ENCODE measurements around the gene PKD2. TPM values are rescaled to one million over a fixed set of nuclear protein-coding genes. Genes with fewer than 3 reads are reported as not detected.
"Not testable (repeated sequence)": the region's sequence is repeated elsewhere in the genome, so short reads cannot be mapped to it uniquely, and the experiment has no call there.

PKD2 gene
- polyA plus RNA-seq, 1 donor = 31.2 TPM

GRCh38 chr4:88021824-88022223 is 14.4 kb downstream of the PKD2 start:
- Histone ChIP-seq H3K4me1 (ENCODE audit: control insufficient read depth, insufficient read depth, low read length) (peaks cover 17% of the 10 kb centered on the region), H3K4me3 (ENCODE audit: low read length) (no peak overlapping the region), H3K9me3 (ENCODE audit: control insufficient read depth, low read depth, low read length) (peaks cover 6% of the 10 kb centered on the region), H3K27ac (ENCODE audit: low read length) (peak overlapping the region; percentile 36), H3K27me3 (ENCODE audit: control insufficient read depth, insufficient read depth, low read length) (no peaks in the 10 kb centered on the region), H3K36me3 (ENCODE audit: control insufficient read depth, insufficient read depth, low read length) (peaks cover 23% of the 10 kb centered on the region)
- DNase-seq = no peak

GRCh38 chr4:88022289-88022688 is 14.9 kb downstream of the PKD2 start:
- peak overlapping the region; percentile 36 for H3K27ac ChIP-seq (ENCODE audit: low read length)

DNA sequence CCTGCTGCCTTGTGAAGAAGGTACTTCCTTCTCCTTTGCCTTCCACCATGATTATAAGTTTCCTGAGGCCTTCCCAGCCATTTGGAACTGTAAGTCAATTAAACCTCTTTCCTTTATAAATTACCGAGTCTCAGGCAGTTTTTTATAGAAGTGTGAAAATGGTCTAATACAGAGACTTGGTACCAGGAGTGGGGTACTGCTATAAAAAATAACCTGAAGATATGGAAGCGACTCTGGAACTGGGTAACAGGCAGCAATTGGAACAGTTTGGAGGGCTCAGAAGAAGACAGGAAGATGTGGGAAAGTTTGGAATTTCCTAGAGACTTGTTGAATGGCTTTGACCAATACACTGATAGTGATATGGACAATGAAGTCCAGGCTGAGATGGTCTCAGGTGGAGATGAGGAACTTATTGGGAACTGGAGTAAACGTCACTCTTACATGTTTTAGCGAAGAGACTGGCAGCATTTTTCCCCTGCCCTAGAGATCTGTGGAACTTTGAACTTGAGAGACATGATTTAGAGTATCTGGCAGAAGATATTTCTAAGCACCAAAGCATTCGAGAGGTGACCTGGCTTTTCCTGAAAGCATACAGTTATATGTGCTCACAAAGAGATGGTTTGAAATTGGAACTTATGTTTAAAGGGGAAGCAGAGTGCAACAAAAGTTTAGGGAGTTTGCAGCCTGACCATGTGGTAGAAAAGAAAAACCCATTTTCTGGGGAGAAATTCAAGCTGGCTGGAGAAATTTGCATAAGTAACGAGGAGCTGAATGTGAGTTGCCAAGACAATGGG is 18.6 kb downstream of the PKD2 start:
- WGBS (ENCODE audit: insufficient coverage, low lambda C conversion rate) = 80% methylated on average over 1 of the region's 6 CpGs

More at GRCh38 chr4:88022289-88022688, 14.9 kb downstream of the PKD2 start:
- Histone ChIP-seq H3K9me3 (ENCODE audit: control insufficient read depth, low read depth, low read length) (peaks cover 6% of the 10 kb centered on the region), H3K4me3 (ENCODE audit: low read length) (no peak overlapping the region), H3K4me1 (ENCODE audit: control insufficient read depth, insufficient read depth, low read length) (peaks cover 17% of the 10 kb centered on the region), H3K27me3 (ENCODE audit: control insufficient read depth, insufficient read depth, low read length) (no peaks in the 10 kb centered on the region), H3K36me3 (ENCODE audit: control insufficient read depth, insufficient read depth, low read length) (peaks cover 25% of the 10 kb centered on the region)
- peak; percentile 9 to 50 for DNase-seq

DNA sequence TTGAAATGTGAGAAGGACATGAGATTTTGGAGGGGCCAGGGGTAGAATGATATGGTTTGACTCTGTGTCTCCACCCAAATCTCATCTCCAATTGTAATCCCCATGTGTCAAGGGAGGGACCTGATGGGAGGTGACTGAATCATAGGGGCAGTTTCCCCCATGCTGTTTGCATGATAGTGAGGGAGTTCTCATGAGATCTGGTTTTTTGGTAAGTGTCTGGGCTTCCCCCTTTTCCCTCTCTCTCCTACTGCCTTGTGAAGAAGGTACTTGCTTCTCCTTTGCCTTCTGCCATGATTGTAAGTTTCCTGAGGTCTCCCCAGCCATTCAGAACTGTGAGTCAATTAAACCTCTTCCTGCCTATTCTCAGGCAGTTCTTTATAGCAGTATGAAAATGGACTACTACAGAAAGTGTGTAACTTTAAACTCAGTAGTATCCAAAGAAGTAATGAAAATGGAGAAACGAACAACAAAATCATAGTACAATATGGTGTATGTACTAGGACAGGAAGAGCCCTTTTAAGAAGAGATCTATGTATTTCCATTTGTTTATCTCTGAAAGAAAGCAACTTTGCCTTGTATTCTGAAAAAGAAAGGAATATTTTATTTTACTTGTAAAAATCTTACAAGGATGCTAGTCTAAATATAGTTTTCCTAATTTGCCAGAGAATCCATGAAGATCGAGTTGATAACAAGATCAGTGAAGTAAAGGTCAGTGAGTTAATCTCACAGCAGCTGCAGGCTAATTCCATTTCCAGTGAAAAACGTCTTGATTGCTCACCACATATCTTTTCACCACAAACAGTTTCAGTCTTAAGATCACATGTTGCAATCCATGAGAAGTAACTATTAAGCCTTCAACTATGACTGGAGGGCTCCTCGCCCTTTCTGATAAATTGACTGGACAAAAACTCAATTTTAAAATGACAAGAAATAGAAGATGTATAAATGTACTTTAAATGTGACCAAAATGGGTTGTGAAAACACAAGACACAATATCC is 20.5 kb downstream of the PKD2 start:
- Histone ChIP-seq H3K4me3 (ENCODE audit: low read length) (no peak overlapping the region), H3K9me3 (ENCODE audit: control insufficient read depth, low read depth, low read length) (peaks cover 6% of the 10 kb centered on the region), H3K27me3 (ENCODE audit: control insufficient read depth, insufficient read depth, low read length) (no peaks in the 10 kb centered on the region), H3K4me1 (ENCODE audit: control insufficient read depth, insufficient read depth, low read length) (peaks cover 7% of the 10 kb centered on the region), H3K27ac (ENCODE audit: low read length) (peak overlapping the region; percentile 86), H3K36me3 (ENCODE audit: control insufficient read depth, insufficient read depth, low read length) (peaks cover 17% of the 10 kb centered on the region)
- DNase-seq = peak; percentile 37 to 67
- 71% methylated on average over 3 of the region's 4 CpGs for WGBS (ENCODE audit: insufficient coverage, low lambda C conversion rate)

More for the DNA sequence above, 18.6 kb downstream of the PKD2 start:
- H3K4me1 ChIP-seq (ENCODE audit: control insufficient read depth, insufficient read depth, low read length) = peaks cover 20% of the 10 kb centered on the region
- not testable (repeated sequence) for H3K27me3 ChIP-seq (ENCODE audit: control insufficient read depth, insufficient read depth, low read length); H3K9me3 ChIP-seq (ENCODE audit: control insufficient read depth, low read depth, low read length); DNase-seq; H3K27ac ChIP-seq (ENCODE audit: low read length); H3K4me3 ChIP-seq (ENCODE audit: low read length)
- peaks cover 19% of the 10 kb centered on the region for H3K36me3 ChIP-seq (ENCODE audit: control insufficient read depth, insufficient read depth, low read length)

GRCh38 chr4:88028946-88029345 is 21.5 kb downstream of the PKD2 start:
- no peak for DNase-seq
- H3K4me3 ChIP-seq (ENCODE audit: low read length) = no peak overlapping the region
- H3K36me3 ChIP-seq (ENCODE audit: control insufficient read depth, insufficient read depth, low read length) = peaks cover 12% of the 10 kb centered on the region
- 100% methylated on average over 2 of the region's 3 CpGs for WGBS (ENCODE audit: insufficient coverage, low lambda C conversion rate)
- H3K27ac ChIP-seq (ENCODE audit: low read length) = peak overlapping the region; percentile 86
- H3K4me1 ChIP-seq (ENCODE audit: control insufficient read depth, insufficient read depth, low read length) = peaks cover 3% of the 10 kb centered on the region
- H3K27me3 ChIP-seq (ENCODE audit: control insufficient read depth, insufficient read depth, low read length) = no peaks in the 10 kb centered on the region
- peaks cover 6% of the 10 kb centered on the region for H3K9me3 ChIP-seq (ENCODE audit: control insufficient read depth, low read depth, low read length)

- H3K36me3 ChIP-seq (ENCODE audit: control insufficient read depth, insufficient read depth, low read length) = peaks cover 12% of the 10 kb centered on the region
- 100% methylated on average over 1 of the region's 3 CpGs for WGBS (ENCODE audit: insufficient coverage, low lambda C conversion rate)
- H3K9me3 ChIP-seq (ENCODE audit: control insufficient read depth, low read depth, low read length) = peaks cover 6% of the 10 kb centered on the region
- no peak for DNase-seq
- no peak overlapping the region for H3K4me3 ChIP-seq (ENCODE audit: low read length)
- H3K4me1 ChIP-seq (ENCODE audit: control insufficient read depth, insufficient read depth, low read length) = peaks cover 3% of the 10 kb centered on the region
- no peak overlapping the region for H3K27ac ChIP-seq (ENCODE audit: low read length)
- H3K27me3 ChIP-seq (ENCODE audit: control insufficient read depth, insufficient read depth, low read length) = no peaks in the 10 kb centered on the region
Observed at GRCh38 chr4:88029556-88029955, 22.1 kb downstream of the PKD2 start.

- peaks cover 3% of the 10 kb centered on the region for H3K4me1 ChIP-seq (ENCODE audit: control insufficient read depth, insufficient read depth, low read length)
- H3K27me3 ChIP-seq (ENCODE audit: control insufficient read depth, insufficient read depth, low read length) = no peaks in the 10 kb centered on the region
- H3K36me3 ChIP-seq (ENCODE audit: control insufficient read depth, insufficient read depth, low read length) = peaks cover 19% of the 10 kb centered on the region
- no peak overlapping the region for H3K27ac ChIP-seq (ENCODE audit: low read length)
- WGBS (ENCODE audit: insufficient coverage, low lambda C conversion rate) = 67% methylated on average over 3 of the region's 12 CpGs
- no peak overlapping the region for H3K4me3 ChIP-seq (ENCODE audit: low read length)
- no peak for DNase-seq
- peaks cover 2% of the 10 kb centered on the region for H3K9me3 ChIP-seq (ENCODE audit: control insufficient read depth, low read depth, low read length)
Observed at GRCh38 chr4:88030565-88031310, 23.3 kb downstream of the PKD2 start.

DNA sequence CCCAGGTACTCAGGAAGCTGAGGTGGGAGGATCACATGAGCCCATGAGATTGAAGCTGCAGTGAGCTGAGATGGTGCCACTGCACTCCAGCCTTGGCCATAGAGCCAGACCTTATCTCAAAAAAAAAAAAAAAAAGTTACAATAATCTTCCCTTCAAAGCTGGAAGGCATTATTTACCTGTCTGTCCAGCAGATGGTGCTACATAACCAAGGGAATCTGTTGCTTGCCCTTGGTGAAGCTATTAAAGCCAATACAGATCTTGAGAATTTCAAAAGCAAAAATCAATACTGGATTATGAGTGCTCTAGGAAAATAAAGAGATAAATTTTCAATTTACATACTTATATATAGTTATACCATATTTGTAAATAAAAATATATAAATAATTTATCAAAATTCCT is 25.9 kb downstream of the PKD2 start:
- Histone ChIP-seq H3K4me1 (ENCODE audit: control insufficient read depth, insufficient read depth, low read length) (no peaks in the 10 kb centered on the region), H3K9me3 (ENCODE audit: control insufficient read depth, low read depth, low read length) (no peaks in the 10 kb centered on the region), H3K27ac (ENCODE audit: low read length) (no peak overlapping the region), H3K36me3 (ENCODE audit: control insufficient read depth, insufficient read depth, low read length) (peaks cover 33% of the 10 kb centered on the region), H3K27me3 (ENCODE audit: control insufficient read depth, insufficient read depth, low read length) (no peaks in the 10 kb centered on the region), H3K4me3 (ENCODE audit: low read length) (no peak overlapping the region)
- peak; percentile 55 to 62 for DNase-seq

GRCh38 chr4:88035292-88035691 is 27.9 kb downstream of the PKD2 start:
- Histone ChIP-seq H3K36me3 (ENCODE audit: control insufficient read depth, insufficient read depth, low read length) (peaks cover 48% of the 10 kb centered on the region), H3K27ac (ENCODE audit: low read length) (no peak overlapping the region), H3K4me1 (ENCODE audit: control insufficient read depth, insufficient read depth, low read length) (no peaks in the 10 kb centered on the region), H3K27me3 (ENCODE audit: control insufficient read depth, insufficient read depth, low read length) (no peaks in the 10 kb centered on the region), H3K9me3 (ENCODE audit: control insufficient read depth, low read depth, low read length) (no peaks in the 10 kb centered on the region), H3K4me3 (ENCODE audit: low read length) (no peak overlapping the region)
- no CpG with 5 or more reads among the region's 2 CpGs for WGBS (ENCODE audit: insufficient coverage, low lambda C conversion rate)
- no peak for DNase-seq

- H3K27ac ChIP-seq (ENCODE audit: low read length) = no peak overlapping the region
- no CpG with 5 or more reads among the region's 1 CpG for WGBS (ENCODE audit: insufficient coverage, low lambda C conversion rate)
- no peaks in the 10 kb centered on the region for H3K27me3 ChIP-seq (ENCODE audit: control insufficient read depth, insufficient read depth, low read length)
- no peak for DNase-seq
- H3K4me3 ChIP-seq (ENCODE audit: low read length) = no peak overlapping the region
- H3K36me3 ChIP-seq (ENCODE audit: control insufficient read depth, insufficient read depth, low read length) = peaks cover 55% of the 10 kb centered on the region
- H3K9me3 ChIP-seq (ENCODE audit: control insufficient read depth, low read depth, low read length) = no peaks in the 10 kb centered on the region
- peaks cover 11% of the 10 kb centered on the region for H3K4me1 ChIP-seq (ENCODE audit: control insufficient read depth, insufficient read depth, low read length)
Observed at GRCh38 chr4:88037447-88037846, 30.0 kb downstream of the PKD2 start.
